Stomach (tissue), 4 donors: ENCODE results near the gene ABCB9.

Experiments
- POLR2A ChIP-seq, 4 donors: fragments of 450-650 bp; IDR thresholded peaks; one replicate each; pipeline ENCODE4 v1.6.1; 2016; ENCODE audit warnings: antibody characterized with exemption in 4 of 4, control low read depth in 2 of 4, mild to moderate bottlenecking in 1 of 4, moderate library complexity in 1 of 4
- TF ChIP-seq, protein P1 (sequence below), 7 experiments: fragments of 450-650 bp in 4 of 7; fragments of 200-600 bp in 3 of 7; sonication (generic) in 3 of 7; IDR thresholded peaks; one replicate each; pipeline ENCODE4 v1.5.1; 2016 to 2019; ENCODE audit warnings: antibody characterized with exemption in 7 of 7, control low read depth in 2 of 7, mild to moderate bottlenecking in 1 of 7

DNA sequence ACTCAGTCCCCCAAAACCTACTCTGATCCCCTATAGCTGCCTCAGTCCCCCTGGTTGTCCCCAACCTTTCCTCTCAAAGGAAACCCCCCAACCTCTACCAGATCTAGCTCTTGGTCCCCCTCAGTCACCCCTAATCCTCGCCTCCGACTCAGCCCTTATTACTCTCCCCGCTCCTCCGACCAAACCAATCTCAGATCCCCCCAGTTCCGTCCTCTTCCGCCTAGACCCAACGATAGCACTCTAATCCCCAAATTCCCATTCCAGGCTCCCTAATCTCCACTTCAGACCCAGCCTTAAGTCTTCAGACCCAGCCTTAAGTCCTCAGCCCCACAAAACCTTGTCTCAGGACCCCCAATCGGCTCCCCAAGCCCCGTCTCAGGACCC, 71.0 kb downstream of the ABCB9 start:
- TF ChIP-seq POLR2A (IDR thresholded peaks at IDR 0.05): no peak
- TF ChIP-seq, protein P1, sequence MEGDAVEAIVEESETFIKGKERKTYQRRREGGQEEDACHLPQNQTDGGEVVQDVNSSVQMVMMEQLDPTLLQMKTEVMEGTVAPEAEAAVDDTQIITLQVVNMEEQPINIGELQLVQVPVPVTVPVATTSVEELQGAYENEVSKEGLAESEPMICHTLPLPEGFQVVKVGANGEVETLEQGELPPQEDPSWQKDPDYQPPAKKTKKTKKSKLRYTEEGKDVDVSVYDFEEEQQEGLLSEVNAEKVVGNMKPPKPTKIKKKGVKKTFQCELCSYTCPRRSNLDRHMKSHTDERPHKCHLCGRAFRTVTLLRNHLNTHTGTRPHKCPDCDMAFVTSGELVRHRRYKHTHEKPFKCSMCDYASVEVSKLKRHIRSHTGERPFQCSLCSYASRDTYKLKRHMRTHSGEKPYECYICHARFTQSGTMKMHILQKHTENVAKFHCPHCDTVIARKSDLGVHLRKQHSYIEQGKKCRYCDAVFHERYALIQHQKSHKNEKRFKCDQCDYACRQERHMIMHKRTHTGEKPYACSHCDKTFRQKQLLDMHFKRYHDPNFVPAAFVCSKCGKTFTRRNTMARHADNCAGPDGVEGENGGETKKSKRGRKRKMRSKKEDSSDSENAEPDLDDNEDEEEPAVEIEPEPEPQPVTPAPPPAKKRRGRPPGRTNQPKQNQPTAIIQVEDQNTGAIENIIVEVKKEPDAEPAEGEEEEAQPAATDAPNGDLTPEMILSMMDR (IDR thresholded peaks at IDR 0.05): no peak
